H9 (cell line): ENCODE data around the gene FXR1. TPM values are rescaled to one million over a fixed set of nuclear protein-coding genes. Genes with fewer than 3 reads are reported as not detected.

Experiments
- DNase-seq: peaks from one replicate; pipeline ENCODE4 v3.0.0-alpha.2; 2017
- H2AFZ ChIP-seq: one replicate; pipeline ENCODE4 v1.6.1; 2013; ENCODE audit warnings: mild to moderate bottlenecking, low read length, control low read depth, moderate library complexity
- H2AK5ac ChIP-seq: 2 replicates; pipeline ENCODE4 v1.6.1; 2013; ENCODE audit warnings: low read length, control low read depth, mixed read lengths; ENCODE audit not compliant: insufficient read length
- H2BK120ac ChIP-seq: one replicate; pipeline ENCODE4 v1.6.1; 2013; ENCODE audit warnings: low read depth, mild to moderate bottlenecking, low read length, control low read depth, inconsistent platforms; ENCODE audit not compliant: poor library complexity, severe bottlenecking
- H2BK12ac ChIP-seq: 2 replicates; pipeline ENCODE4 v1.6.1; 2013; ENCODE audit warnings: low read length, control low read depth, mixed read lengths, low read depth; ENCODE audit not compliant: insufficient read length
- H2BK15ac ChIP-seq: 2 replicates; pipeline ENCODE4 v1.6.1; 2013; ENCODE audit warnings: low read depth, low read length, control low read depth
- H2BK20ac ChIP-seq: one replicate; pipeline ENCODE4 v1.6.1; 2013; ENCODE audit warnings: low read depth, mild to moderate bottlenecking, low read length, control low read depth, inconsistent platforms; ENCODE audit not compliant: poor library complexity, severe bottlenecking
- H2BK5ac ChIP-seq: 2 replicates; pipeline ENCODE4 v1.6.1; 2013; ENCODE audit warnings: low read length, control low read depth, mixed read lengths; ENCODE audit not compliant: insufficient read length
- H3K14ac ChIP-seq: 2 replicates; pipeline ENCODE4 v1.6.1; 2013; ENCODE audit warnings: low read length, control low read depth; ENCODE audit not compliant: insufficient read depth
- H3K18ac ChIP-seq: 2 replicates; pipeline ENCODE4 v1.6.1; 2013; ENCODE audit warnings: low read depth, mild to moderate bottlenecking, mixed read lengths, low read length, control low read depth; ENCODE audit not compliant: insufficient read length
- H3K23ac ChIP-seq: 2 replicates; pipeline ENCODE4 v1.6.1; 2013; ENCODE audit warnings: low read length, control low read depth, mixed read lengths, low read depth; ENCODE audit not compliant: insufficient read length
- H3K23me2 ChIP-seq: 2 replicates; pipeline ENCODE4 v1.6.1; 2013; ENCODE audit warnings: low read depth, mild to moderate bottlenecking, mixed read lengths, low read length, control low read depth; ENCODE audit not compliant: insufficient read length, poor library complexity, severe bottlenecking
- H3K27ac ChIP-seq: 2 replicates; pipeline ENCODE4 v1.5.1; 2013; ENCODE audit warnings: low read length, control low read depth, mixed read lengths, low read depth; ENCODE audit not compliant: insufficient read length
- H3K27me3 ChIP-seq: 2 replicates; pipeline ENCODE4 v1.6.1; 2013; ENCODE audit warnings: low read length, control low read depth, inconsistent platforms; ENCODE audit not compliant: insufficient read depth
- H3K4ac ChIP-seq: 2 replicates; pipeline ENCODE4 v1.6.1; 2013; ENCODE audit warnings: low read depth, mild to moderate bottlenecking, control low read depth, inconsistent platforms, low read length, moderate library complexity
- H3K4me1 ChIP-seq: 2 replicates; pipeline ENCODE4 v1.6.1; 2013; ENCODE audit warnings: low read length, control low read depth, inconsistent platforms; ENCODE audit not compliant: insufficient read depth
- H3K4me2 ChIP-seq: 2 replicates; pipeline ENCODE4 v1.6.1; 2013; ENCODE audit warnings: low read length, control low read depth, mixed read lengths; ENCODE audit not compliant: insufficient read length, insufficient read depth
- H3K56ac ChIP-seq: 2 replicates; pipeline ENCODE4 v1.6.1; 2013; ENCODE audit warnings: low read depth, mild to moderate bottlenecking, mixed read lengths, low read length, control low read depth; ENCODE audit not compliant: insufficient read length
- H3K79me1 ChIP-seq: 2 replicates; pipeline ENCODE4 v1.6.1; 2013; ENCODE audit warnings: low read depth, mild to moderate bottlenecking, moderate library complexity, low read length, control low read depth, inconsistent platforms; ENCODE audit not compliant: insufficient read depth, poor library complexity, severe bottlenecking
- H3K79me2 ChIP-seq: 2 replicates; pipeline ENCODE4 v1.6.1; 2013; ENCODE audit warnings: low read length, control low read depth, inconsistent platforms; ENCODE audit not compliant: insufficient read depth
- H3K9ac ChIP-seq: 2 replicates; pipeline ENCODE4 v1.6.1; 2013; ENCODE audit warnings: low read length, control low read depth, mixed read lengths; ENCODE audit not compliant: insufficient read length; ENCODE audit errors: extremely low read depth
- H3K9me3 ChIP-seq: one replicate; pipeline ENCODE4 v1.6.1; 2013; ENCODE audit warnings: low read depth, low read length, inconsistent platforms; ENCODE audit not compliant: control insufficient read depth
- H3T11ph ChIP-seq: one replicate; pipeline ENCODE4 v1.6.1; 2013; ENCODE audit warnings: mild to moderate bottlenecking, low read length, control low read depth, inconsistent platforms
- H4K20me1 ChIP-seq: one replicate; pipeline ENCODE4 v1.6.1; 2013; ENCODE audit not compliant: control insufficient read depth, insufficient read length, insufficient read depth
- H4K5ac ChIP-seq: 2 replicates; pipeline ENCODE4 v1.6.1; 2013; ENCODE audit warnings: low read depth, mild to moderate bottlenecking, mixed read lengths, low read length, control low read depth; ENCODE audit not compliant: insufficient read length
- H4K8ac ChIP-seq: replicated peaks from 2 replicates; pipeline ENCODE4 v1.6.1; 2013; ENCODE audit warnings: low read length, control low read depth, mixed read lengths, low read depth; ENCODE audit not compliant: insufficient read length
- H4K91ac ChIP-seq: 2 replicates; pipeline ENCODE4 v1.6.1; 2013; ENCODE audit warnings: low read depth, mild to moderate bottlenecking, moderate library complexity, mixed read lengths, low read length, control low read depth; ENCODE audit not compliant: insufficient read length
- H3K27ac Mint-ChIP-seq, 3 experiments: 2 replicates in 2 of 3; 3 replicates in 1 of 3; pipeline ENCODE4 v1.8.0; 2020 to 2021; ENCODE audit warnings: mixed read lengths in 3 of 3, mild to moderate bottlenecking in 1 of 3, moderate library complexity in 1 of 3
- H3K27me3 Mint-ChIP-seq: 2 replicates; pipeline ENCODE4 v1.8.0; 2021; ENCODE audit warnings: low read depth, mild to moderate bottlenecking, moderate library complexity, mixed read lengths
- H3K36me3 Mint-ChIP-seq, 3 experiments: 2 replicates in 2 of 3; 3 replicates in 1 of 3; pipeline ENCODE4 v1.8.0; 2020 to 2021; ENCODE audit warnings: low read depth in 3 of 3, mixed read lengths in 3 of 3; ENCODE audit not compliant: insufficient read depth in 1 of 3
- H3K4me1 Mint-ChIP-seq, 2 experiments: 2 replicates each; pipeline ENCODE4 v1.8.0; 2020; ENCODE audit warnings: mixed read lengths in 2 of 2
- H3K4me3 Mint-ChIP-seq, 2 experiments: 2 replicates in 1 of 2; 3 replicates in 1 of 2; pipeline ENCODE4 v1.8.0; 2020 to 2021; ENCODE audit warnings: mild to moderate bottlenecking in 2 of 2, mixed read lengths in 2 of 2, moderate library complexity in 1 of 2
- H3K9me3 Mint-ChIP-seq, 2 experiments: 2 replicates in 1 of 2; 3 replicates in 1 of 2; pipeline ENCODE4 v1.8.0; 2020; ENCODE audit warnings: mild to moderate bottlenecking in 2 of 2, mixed read lengths in 2 of 2, moderate library complexity in 1 of 2
- WGBS: extraction: QIAGEN DNeasy Blood & Tissue Kit; methylation state at CpG from one replicate; pipeline ENCODE4 v1.1.7; 2013; ENCODE audit warnings: missing lambda C conversion rate, low lambda C conversion rate, mixed read lengths; ENCODE audit not compliant: insufficient read length; ENCODE audit errors: extremely low coverage; 5-methylcytosine and 5-hydroxymethylcytosine counted together
- total RNA-seq: library from RNA; stranded (reverse); gene quantifications from 2 replicates; pipeline ENCODE4 v1.2.1, GENCODE V29; 2021
- TF ChIP-seq, protein P1 (sequence below): fragments of 200-600 bp; sonication (generic); conservative IDR thresholded peaks from 3 replicates; pipeline ENCODE4 v1.8.0; 2021; ENCODE audit warnings: antibody characterized with exemption, mild to moderate bottlenecking

The FXR1 gene
- total RNA-seq, 1 experiment from 2014 or later = 240 TPM

DNA sequence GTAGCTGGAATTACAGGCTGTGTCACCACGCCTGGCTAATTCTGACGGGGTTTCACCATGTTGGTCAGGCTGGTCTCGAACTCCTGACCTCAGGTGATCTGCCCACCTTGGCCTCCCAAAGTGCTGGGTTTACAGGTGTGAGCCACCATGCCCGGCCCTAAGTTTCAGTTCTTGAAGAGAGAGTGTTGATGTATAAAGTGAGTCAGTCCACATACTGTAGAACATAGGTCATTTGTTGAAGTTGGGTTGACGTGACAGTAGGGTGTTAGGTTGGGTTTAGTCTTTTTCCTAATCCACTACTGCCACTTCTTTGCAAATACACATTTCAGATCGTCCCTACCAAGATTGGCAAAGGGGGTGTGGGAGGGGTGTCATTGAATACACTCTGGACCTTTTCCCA lies 61.8 kb downstream of the FXR1 start:
- no peaks in the 10 kb centered on the region for H3K9me3 ChIP-seq
- no peak overlapping the region for H3K4me3 Mint-ChIP-seq
- no peak overlapping the region for H2BK12ac ChIP-seq
- no peaks in the 10 kb centered on the region for H3K9me3 Mint-ChIP-seq
- DNase-seq = no peak
- H3K9ac ChIP-seq = no peak overlapping the region
- H3K79me1 ChIP-seq = no peaks in the 10 kb centered on the region
- H4K8ac ChIP-seq = no peak overlapping the region
- H3K18ac ChIP-seq = no peak overlapping the region
- TF ChIP-seq, protein P1, sequence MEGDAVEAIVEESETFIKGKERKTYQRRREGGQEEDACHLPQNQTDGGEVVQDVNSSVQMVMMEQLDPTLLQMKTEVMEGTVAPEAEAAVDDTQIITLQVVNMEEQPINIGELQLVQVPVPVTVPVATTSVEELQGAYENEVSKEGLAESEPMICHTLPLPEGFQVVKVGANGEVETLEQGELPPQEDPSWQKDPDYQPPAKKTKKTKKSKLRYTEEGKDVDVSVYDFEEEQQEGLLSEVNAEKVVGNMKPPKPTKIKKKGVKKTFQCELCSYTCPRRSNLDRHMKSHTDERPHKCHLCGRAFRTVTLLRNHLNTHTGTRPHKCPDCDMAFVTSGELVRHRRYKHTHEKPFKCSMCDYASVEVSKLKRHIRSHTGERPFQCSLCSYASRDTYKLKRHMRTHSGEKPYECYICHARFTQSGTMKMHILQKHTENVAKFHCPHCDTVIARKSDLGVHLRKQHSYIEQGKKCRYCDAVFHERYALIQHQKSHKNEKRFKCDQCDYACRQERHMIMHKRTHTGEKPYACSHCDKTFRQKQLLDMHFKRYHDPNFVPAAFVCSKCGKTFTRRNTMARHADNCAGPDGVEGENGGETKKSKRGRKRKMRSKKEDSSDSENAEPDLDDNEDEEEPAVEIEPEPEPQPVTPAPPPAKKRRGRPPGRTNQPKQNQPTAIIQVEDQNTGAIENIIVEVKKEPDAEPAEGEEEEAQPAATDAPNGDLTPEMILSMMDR = no peak
- H3K27ac Mint-ChIP-seq = no peak overlapping the region
- no peaks in the 10 kb centered on the region for H4K20me1 ChIP-seq
- H4K91ac ChIP-seq = no peak overlapping the region
- no peak overlapping the region for H2BK20ac ChIP-seq
- no peak overlapping the region for H3K14ac ChIP-seq
- H2AK5ac ChIP-seq = no peak overlapping the region
- H3K4ac ChIP-seq = no peak overlapping the region
- no peaks in the 10 kb centered on the region for H3K4me1 ChIP-seq
- H3K27me3 Mint-ChIP-seq = no peaks in the 10 kb centered on the region
- H3T11ph ChIP-seq = no peak overlapping the region
- H3K23me2 ChIP-seq = no peaks in the 10 kb centered on the region
- H2BK5ac ChIP-seq = no peak overlapping the region
- H3K79me2 ChIP-seq = no peaks in the 10 kb centered on the region
- H3K27me3 ChIP-seq = no peaks in the 10 kb centered on the region
- H2BK120ac ChIP-seq = no peak overlapping the region
- H4K5ac ChIP-seq = no peak overlapping the region
- no CpG with 5 or more reads among the region's 6 CpGs for WGBS
- no peak overlapping the region for H3K23ac ChIP-seq
- H3K36me3 Mint-ChIP-seq = peaks cover 12 to 61% (median 41%) of the 10 kb centered on the region in 3 experiments; a peak in 5 of 7 replicates
- H2BK15ac ChIP-seq = no peak overlapping the region
- no peak overlapping the region for H3K27ac ChIP-seq
- H2AFZ ChIP-seq = no peak overlapping the region
- H3K4me1 Mint-ChIP-seq = no peaks in the 10 kb centered on the region
- no peak overlapping the region for H3K4me2 ChIP-seq
- no peak overlapping the region for H3K56ac ChIP-seq
